T1000 (cell line): ENCODE results near the gene C12orf50.
"Not testable (repeated sequence)": the region's sequence is repeated elsewhere in the genome, so short reads cannot be mapped to it uniquely, and the experiment has no call there.

Source experiments
- DNase-seq: peaks from one replicate; lab custom pipeline; 2025; ENCODE audit warnings: mixed read lengths; lab: John Stamatoyannopoulos, UW

The C12orf50 gene

GRCh38 chr12:88029093-88029665 is at the start of gene C12orf50:
Gene C12orf50, minus strand, starts transcription at chr12:88029401. Its CDS starts 2,439 bp downstream, at chr12:88026962.
- DNase-seq = no peak

- DNase-seq = no peak
These were observed 38.1 kb upstream of the C12orf50 start for GRCh38 chr12:88067301-88067700.

- DNase-seq = no peak
These were observed 34.2 kb upstream of the C12orf50 start for GRCh38 chr12:88063375-88063774.

GRCh38 chr12:88062474-88062873 is 33.3 kb upstream of the C12orf50 start:
- DNase-seq = no peak

- no peak for DNase-seq
These were observed 29.5 kb upstream of the C12orf50 start for GRCh38 chr12:88058719-88059077.

- DNase-seq = no peak
These were observed 29.0 kb upstream of the C12orf50 start for GRCh38 chr12:88057994-88058718.

GRCh38 chr12:88056571-88056970 is 27.4 kb upstream of the C12orf50 start:
- no peak for DNase-seq

- DNase-seq = peak; percentile 79
These were observed 23.5 kb upstream of the C12orf50 start for GRCh38 chr12:88052686-88053085.

GRCh38 chr12:88044035-88044434 is 14.8 kb upstream of the C12orf50 start:
- no peak for DNase-seq

- no peak for DNase-seq
These were observed 8.6 kb upstream of the C12orf50 start for GRCh38 chr12:88037770-88038169.

GRCh38 chr12:88036353-88036965 is 7.3 kb upstream of the C12orf50 start:
- DNase-seq = no peak

GRCh38 chr12:88035907-88036289 is 6.7 kb upstream of the C12orf50 start:
- no peak for DNase-seq

- peak; percentile 100 for DNase-seq
These were observed 6.2 kb upstream of the C12orf50 start for GRCh38 chr12:88035271-88035906.

GRCh38 chr12:88031161-88031560 is 2.0 kb upstream of the C12orf50 start:
- DNase-seq = not testable (repeated sequence)

GRCh38 chr12:88026196-88026595 is 3.0 kb downstream of the C12orf50 start:
- no peak for DNase-seq

GRCh38 chr12:88017964-88018363 is 11.2 kb downstream of the C12orf50 start:
- no peak for DNase-seq

- no peak for DNase-seq
These were observed 13.4 kb downstream of the C12orf50 start for GRCh38 chr12:88015825-88016224.

- DNase-seq = no peak
These were observed 17.4 kb downstream of the C12orf50 start for GRCh38 chr12:88011755-88012154.

GRCh38 chr12:88006351-88006750 is 22.9 kb downstream of the C12orf50 start:
- DNase-seq = no peak

- no peak for DNase-seq
These were observed 27.9 kb downstream of the C12orf50 start for GRCh38 chr12:88001327-88001726.

- DNase-seq = peak; percentile 99
These were observed 33.5 kb downstream of the C12orf50 start for GRCh38 chr12:87995581-87996178.

GRCh38 chr12:87991483-87991882 is 37.7 kb downstream of the C12orf50 start:
- no peak for DNase-seq
